ENCODE results near the gene PCLO.

- no peak for TF ChIP-seq CTCF (conservative IDR thresholded peaks at IDR 0.05; ENCODE audit: low read length)
- no peak for TF ChIP-seq EZH2phosphoT487 (IDR thresholded peaks at IDR 0.05; ENCODE audit: borderline replicate concordance, low read depth, low read length)
Observed at GRCh38 chr7:82755705-82756551, 406.8 kb downstream of the PCLO start.
